H1 (cell line): ENCODE measurements around the gene NEK3. TPM values are rescaled to one million over a fixed set of nuclear protein-coding genes. Genes with fewer than 3 reads are reported as not detected.

Source experiments
- CTCF ChIA-PET: fragments of 300-600 bp; sonication (Branson Sonifier 250); formaldehyde crosslinking; loops from one replicate; lab custom pipeline; 2021; ENCODE audit not compliant: partially characterized antibody; lab: Charles Lee
- POLR2A ChIA-PET: fragments of 300-600 bp; sonication (Branson Sonifier 250); formaldehyde crosslinking; loops from one replicate; lab custom pipeline; 2021; ENCODE audit warnings: inconsistent platforms; ENCODE audit not compliant: partially characterized antibody; lab: Charles Lee
- DNase-seq, 2 experiments: peaks; one replicate each; pipeline versions ENCODE4 v3.0.0 to v3.0.0-alpha.2; 2010 to 2022; ENCODE audit warnings: low spot score in 2 of 2, low read depth in 1 of 2, mixed read lengths in 1 of 2
- FAIRE-seq: peaks from 2 replicates; lab custom pipeline; 2011; peaks lifted over from hg19 to GRCh38; lab: Jason Lieb, UNC
- H2AFZ ChIP-seq: 2 replicates; pipeline ENCODE4 v1.8.1; 2012; ENCODE audit warnings: low read length, inconsistent platforms
- H2AK5ac ChIP-seq: 2 replicates; pipeline ENCODE4 v1.6.1; 2013; ENCODE audit warnings: low read depth, low read length
- H2BK120ac ChIP-seq: replicated peaks from 2 replicates; pipeline ENCODE3; 2013; ENCODE audit warnings: low read depth, low read length, inconsistent platforms
- H2BK12ac ChIP-seq: 2 replicates; pipeline ENCODE4 v1.6.1; 2013; ENCODE audit warnings: low read depth, low read length
- H2BK15ac ChIP-seq: 2 replicates; pipeline ENCODE4 v1.6.1; 2013; ENCODE audit warnings: low read length
- H2BK20ac ChIP-seq: 2 replicates; pipeline ENCODE4 v1.6.1; 2013; ENCODE audit warnings: low read length
- H2BK5ac ChIP-seq: 2 replicates; pipeline ENCODE4 v1.6.1; 2013; ENCODE audit warnings: low read depth, low read length
- H3K14ac ChIP-seq: 2 replicates; pipeline ENCODE4 v1.6.1; 2013; ENCODE audit warnings: inconsistent platforms; ENCODE audit not compliant: insufficient read length
- H3K18ac ChIP-seq: 2 replicates; pipeline ENCODE4 v1.6.1; 2013; ENCODE audit warnings: low read length; ENCODE audit errors: extremely low read depth
- H3K23ac ChIP-seq: 2 replicates; pipeline ENCODE4 v1.6.1; 2013; ENCODE audit warnings: inconsistent platforms; ENCODE audit not compliant: insufficient read length
- H3K23me2 ChIP-seq: 2 replicates; pipeline ENCODE4 v1.6.1; 2013; ENCODE audit warnings: low read depth, low read length
- H3K27ac ChIP-seq: 2 replicates; pipeline ENCODE4 v1.6.1; 2011; ENCODE audit warnings: low read depth, low read length, inconsistent platforms
- H3K27me3 ChIP-seq, 4 experiments: replicated peaks in 1 of 4; 1 replicate in 1 of 4; 2 replicates in 3 of 4; pipeline versions ENCODE4 v1.6.1 to v1.8.1; 2011 to 2013; ENCODE audit warnings: low read length in 3 of 4, mild to moderate bottlenecking in 3 of 4, inconsistent platforms in 2 of 4, mixed read lengths in 2 of 4, moderate library complexity in 1 of 4; ENCODE audit not compliant: control insufficient read depth in 3 of 4, insufficient read depth in 3 of 4; ENCODE audit errors: extremely low read depth in 1 of 4
- H3K36me3 ChIP-seq, 4 experiments: 2 replicates each; pipeline versions ENCODE4 v1.6.1 to v1.8.1; 2011 to 2013; ENCODE audit warnings: mild to moderate bottlenecking in 4 of 4, low read length in 3 of 4, moderate library complexity in 2 of 4, control low read depth in 1 of 4, inconsistent platforms in 1 of 4; ENCODE audit not compliant: insufficient read depth in 4 of 4, control insufficient read depth in 2 of 4
- H3K4ac ChIP-seq: replicated peaks from 2 replicates; pipeline ENCODE3; 2013; ENCODE audit warnings: low read length, low read depth, mixed read lengths, inconsistent platforms; ENCODE audit not compliant: insufficient read length
- H3K4me1 ChIP-seq, 4 experiments: replicated peaks in 1 of 4; 1 replicate in 1 of 4; 2 replicates in 3 of 4; pipeline versions ENCODE4 v1.6.1 to v1.8.1; 2011 to 2013; ENCODE audit warnings: low read length in 3 of 4, inconsistent platforms in 2 of 4, mixed read lengths in 1 of 4; ENCODE audit not compliant: insufficient read depth in 4 of 4, control insufficient read depth in 3 of 4
- H3K4me2 ChIP-seq, 2 experiments: 2 replicates each; pipeline versions ENCODE4 v1.6.1 to v1.8.1; 2011 to 2013; ENCODE audit warnings: low read depth in 2 of 2, low read length in 2 of 2, control low read depth in 1 of 2, inconsistent platforms in 1 of 2, mild to moderate bottlenecking in 1 of 2; ENCODE audit not compliant: insufficient read depth in 1 of 2
- H3K4me3 ChIP-seq, 4 experiments: fragments of 200-600, 300-600 bp in 1 of 4; sonication (generic), shearing (Covaris generic), sonication (Bioruptor Twin) in 1 of 4; 2 replicates each; pipeline versions ENCODE4 v1.5.1 to v1.8.1; 2011 to 2016; ENCODE audit warnings: low read length in 4 of 4, low read depth in 3 of 4, control low read depth in 2 of 4, inconsistent platforms in 2 of 4, mild to moderate bottlenecking in 2 of 4, mixed read lengths in 1 of 4, moderate library complexity in 1 of 4; ENCODE audit not compliant: insufficient read depth in 2 of 4; ENCODE audit errors: extremely low read depth in 1 of 4
- H3K56ac ChIP-seq: replicated peaks from 2 replicates; pipeline ENCODE3; 2013; ENCODE audit warnings: low read depth, mild to moderate bottlenecking, mixed read lengths, low read length, inconsistent platforms; ENCODE audit not compliant: insufficient read length
- H3K79me1 ChIP-seq: 2 replicates; pipeline ENCODE4 v1.6.1; 2013; ENCODE audit warnings: low read depth, low read length, control low read depth
- H3K79me2 ChIP-seq, 2 experiments: 2 replicates each; pipeline versions ENCODE4 v1.6.1 to v1.8.1; 2012 to 2013; ENCODE audit warnings: low read length in 2 of 2, mild to moderate bottlenecking in 2 of 2, inconsistent platforms in 1 of 2; ENCODE audit not compliant: insufficient read depth in 2 of 2, control insufficient read depth in 1 of 2
- H3K9ac ChIP-seq, 4 experiments: replicated peaks in 1 of 4; 1 replicate in 1 of 4; 2 replicates in 3 of 4; pipeline versions ENCODE4 v1.6.1 to v1.8.1; 2011 to 2013; ENCODE audit warnings: low read depth in 3 of 4, low read length in 3 of 4, control low read depth in 2 of 4, mild to moderate bottlenecking in 2 of 4, moderate library complexity in 2 of 4, inconsistent platforms in 1 of 4; ENCODE audit errors: extremely low read depth in 1 of 4
- H3K9me3 ChIP-seq, 2 experiments: 2 replicates each; pipeline versions ENCODE4 v1.6.1 to v1.8.1; 2012 to 2013; ENCODE audit warnings: mild to moderate bottlenecking in 2 of 2, moderate library complexity in 2 of 2, control low read depth in 1 of 2, inconsistent platforms in 1 of 2, low read depth in 1 of 2, low read length in 1 of 2, mixed read lengths in 1 of 2; ENCODE audit not compliant: insufficient read depth in 2 of 2
- H4K20me1 ChIP-seq, 2 experiments: replicated peaks in 1 of 2; 2 replicates each; pipeline versions ENCODE3 to v1.8.1; 2011 to 2013; ENCODE audit warnings: inconsistent platforms in 2 of 2, low read length in 2 of 2, mild to moderate bottlenecking in 1 of 2; ENCODE audit not compliant: insufficient read depth in 2 of 2, control insufficient read depth in 1 of 2
- H4K5ac ChIP-seq: 2 replicates; pipeline ENCODE4 v1.6.1; 2013; ENCODE audit warnings: low read length, low read depth, mixed read lengths, inconsistent platforms; ENCODE audit not compliant: insufficient read length
- H4K8ac ChIP-seq: 2 replicates; pipeline ENCODE4 v1.8.0; 2013; ENCODE audit warnings: mild to moderate bottlenecking, moderate library complexity, low read length, inconsistent platforms; ENCODE audit not compliant: insufficient read depth; ENCODE audit errors: extremely low read depth
- H4K91ac ChIP-seq: replicated peaks from 2 replicates; pipeline ENCODE3; 2013; ENCODE audit warnings: low read length, mixed read lengths, inconsistent platforms; ENCODE audit not compliant: insufficient read length
- EGR1 ChIP-seq: IDR thresholded peaks from 2 replicates; pipeline ENCODE4 v1.6.1; 2011; ENCODE audit warnings: low read depth, low read length, borderline replicate concordance
- RNF2 ChIP-seq: fragments of 200-900, 300-1000 bp; sonication (generic); IDR thresholded peaks from 2 replicates; pipeline ENCODE4 v1.7.1; 2016; ENCODE audit warnings: borderline replicate concordance, low read depth, mild to moderate bottlenecking, antibody characterized with exemption, low read length; ENCODE audit not compliant: poor library complexity, severe bottlenecking; ENCODE audit errors: missing control alignments
- RXRA ChIP-seq: IDR thresholded peaks from 2 replicates; pipeline ENCODE4 v1.6.1; 2011; ENCODE audit warnings: low read depth, mild to moderate bottlenecking, low read length, moderate library complexity; ENCODE audit not compliant: insufficient read depth
- SP4 ChIP-seq: IDR thresholded peaks from 2 replicates; pipeline ENCODE4 v1.6.1; 2012; ENCODE audit warnings: low read length, inconsistent platforms
- polyA plus RNA-seq, 7 experiments: library from polyadenylated mRNA; depleted of rRNA in 3 of 7; stranded (reverse) in 5 of 7; unstranded in 2 of 7; fragments of >200 nt in 5 of 7; fragments of 200-250 nt in 2 of 7; gene quantifications; 1 replicate in 5 of 7; 2 replicates in 1 of 7; 4 replicates in 1 of 7; pipeline versions ENCODE4 v1.2.1 to v1.2.3, GENCODE V29; 2011 to 2013; ENCODE audit warnings: missing spikeins in 2 of 7, mixed read lengths in 2 of 7
- total RNA-seq: library from RNA; stranded (reverse); fragmentation: NEBNext Ultra II Directional; extraction: Animal tissue kit (Norgen Biotek cat#: 25700); gene quantifications from 2 replicates; pipeline ENCODE4 v1.2.1, GENCODE V29; 2021

The NEK3 gene
- total and polyA plus RNA-seq, 2 of the 8 experiments (the other 6 are each of a cell fraction or from before 2014, with no cell fraction given): 11.4 to 26.0 TPM

- Histone ChIP-seq H3K36me3 (peaks cover 0 to 11% (median 6%) of the 10 kb centered on the region in 4 experiments; a peak in 6 of 8 replicates), H3K4ac (no peak overlapping the region), H2AFZ (no peak overlapping the region), H3K4me3 (no peak overlapping the region), H2AK5ac (no peak overlapping the region), H4K8ac (no peak overlapping the region), H3K9ac (no peak overlapping the region), H2BK20ac (no peak overlapping the region), H3K9me3 (no peaks in the 10 kb centered on the region), H3K4me2 (no peak overlapping the region), H2BK15ac (no peak overlapping the region), H3K56ac (no peak overlapping the region), H3K27ac (no peak overlapping the region), H4K5ac (no peak overlapping the region), H4K20me1 (peaks cover 0 to 1% of the 10 kb centered on the region in 2 experiments)
- TF ChIP-seq SP4 (no peak), RNF2 (no peak), EGR1 (no peak), RXRA (no peak)
- TF ChIP-seq, all 59 proteins: peak for 0
- Histone ChIP-seq H2BK120ac (no peak overlapping the region), H3K79me1 (no peaks in the 10 kb centered on the region), H3K18ac (no peak overlapping the region), H3K23me2 (peaks cover 6% of the 10 kb centered on the region), H3K4me1 (no peaks in the 10 kb centered on the region), H3K14ac (no peak overlapping the region), H3K23ac (no peak overlapping the region), H3K27me3 (peaks cover 0 to 10% (median 2%) of the 10 kb centered on the region in 4 experiments; a peak in 2 of 7 replicates), H4K91ac (no peak overlapping the region), H2BK5ac (no peak overlapping the region), H2BK12ac (no peak overlapping the region), H3K79me2 (no peaks in the 10 kb centered on the region)
- no peak for DNase-seq
- ChIA-PET CTCF (interaction anchor here (1.0 to 1.2 kb wide), 2 partner anchors 235 to 256 kb away, joined by 3 read pairs; no protein-coding TSS in a partner anchor), POLR2A (no interaction called here)
- FAIRE-seq: no peak
These were observed 28.8 kb downstream of the NEK3 start for GRCh38 chr13:52130641-52131040.
